HepG2 (cell line): Measurements from ENCODE around the gene ENTHD1. TPM values are rescaled to one million over a fixed set of nuclear protein-coding genes. Genes with fewer than 3 reads are reported as not detected.

Source experiments
- ATAC-seq: fragments of 200-7000 bp; cut with Tn5 transposase; 3 replicates; pipeline ENCODE4 v1.9.1; 2020; ENCODE audit warnings: mild to moderate bottlenecking, moderate library complexity
- BruUV-seq: library from RNA; stranded (reverse); fragments of 400-500 nt; replicated peaks from 2 replicates; lab custom pipeline; 2021; lab: Mats Ljungman, UMichigan
- CTCF ChIA-PET: fragments of 300-600 bp; formaldehyde crosslinking; extraction: SDS; loops from one replicate; lab custom pipeline; 2021; ENCODE audit warnings: low total read pairs, inconsistent platforms, low intra/inter-chr PET ratio; lab: Yijun Ruan, JAX
- POLR2A ChIA-PET: fragments of 350-600 bp; sonication (Branson Sonifier 250); formaldehyde crosslinking; loops from one replicate; lab custom pipeline; 2020; ENCODE audit warnings: antibody characterized with exemption, inconsistent platforms; lab: Yijun Ruan, JAX
- DNase-seq: peaks from one replicate; pipeline ENCODE4 v3.0.0-alpha.2; 2015; ENCODE audit warnings: low spot score
- FAIRE-seq: peaks from 3 replicates; lab custom pipeline; 2011; peaks lifted over from hg19 to GRCh38; lab: Jason Lieb, UNC
- H2AFZ ChIP-seq: one replicate; pipeline ENCODE4 v1.6.1; 2011; ENCODE audit warnings: low read length, inconsistent platforms
- H3K27ac ChIP-seq: fragments of 300-600 bp; 3 replicates; pipeline ENCODE4 v1.8.0; 2011; ENCODE audit warnings: mixed run types, mild to moderate bottlenecking, mixed read lengths, low read length, inconsistent platforms; ENCODE audit not compliant: insufficient read depth; ENCODE audit errors: extremely low read length
- H3K27me3 ChIP-seq, 2 experiments: fragments of 200-600 bp in 1 of 2; 2 replicates in 1 of 2; 3 replicates in 1 of 2; pipeline versions ENCODE4 v1.6.0 to v1.8.0; 2011; ENCODE audit warnings: low read length in 2 of 2, mild to moderate bottlenecking in 2 of 2, moderate library complexity in 2 of 2, inconsistent platforms in 1 of 2; ENCODE audit not compliant: insufficient read depth in 2 of 2, control insufficient read depth in 1 of 2
- H3K36me3 ChIP-seq, 2 experiments: fragments of 200-600 bp in 1 of 2; replicated peaks in 1 of 2; 2 replicates in 1 of 2; 3 replicates in 1 of 2; pipeline versions ENCODE4 v1.5.1 to v1.8.0; 2011; ENCODE audit warnings: low read length in 2 of 2, inconsistent platforms in 1 of 2; ENCODE audit not compliant: insufficient read depth in 2 of 2, control insufficient read depth in 1 of 2
- H3K4me1 ChIP-seq: 2 replicates; pipeline ENCODE4 v1.5.1; 2012; ENCODE audit warnings: low read length, inconsistent platforms; ENCODE audit not compliant: insufficient read depth
- H3K4me2 ChIP-seq: 2 replicates; pipeline ENCODE4 v1.6.0; 2011; ENCODE audit warnings: low read depth, low read length, inconsistent platforms
- H3K4me3 ChIP-seq, 3 experiments: fragments of 200-600 bp in 1 of 3; sonication (generic), shearing (Covaris generic) in 1 of 3; replicated peaks in 1 of 3; 2 replicates each; pipeline ENCODE4 v1.5.1; 2011 to 2016; ENCODE audit warnings: low read length in 3 of 3, inconsistent platforms in 2 of 3, low read depth in 2 of 3, mild to moderate bottlenecking in 2 of 3, control low read depth in 1 of 3, mixed read lengths in 1 of 3; ENCODE audit not compliant: insufficient read depth in 1 of 3
- H3K79me2 ChIP-seq: one replicate; pipeline ENCODE4 v1.6.1; 2011; ENCODE audit warnings: low read length, inconsistent platforms; ENCODE audit not compliant: insufficient read depth
- H3K9ac ChIP-seq: 2 replicates; pipeline ENCODE4 v1.6.0; 2011; ENCODE audit warnings: mild to moderate bottlenecking, low read depth, low read length, inconsistent platforms; ENCODE audit not compliant: insufficient read depth
- H3K9me3 ChIP-seq: 2 replicates; pipeline ENCODE4 v1.5.1; 2012; ENCODE audit warnings: mild to moderate bottlenecking, low read length
- H4K20me1 ChIP-seq: 2 replicates; pipeline ENCODE4 v1.6.0; 2011; ENCODE audit warnings: inconsistent platforms, mild to moderate bottlenecking, low read length, moderate library complexity; ENCODE audit not compliant: insufficient read depth
- ATF7-NPFF ChIP-seq: sonication (generic); formaldehyde crosslinking; IDR thresholded peaks from 2 replicates; pipeline ENCODE4 v1.8.1; 2023; ENCODE audit warnings: mild to moderate bottlenecking, low read depth, missing genetic modification reagents, moderate library complexity
- GTF3A ChIP-seq: sonication (generic); formaldehyde crosslinking; conservative IDR thresholded peaks from 2 replicates; pipeline ENCODE4 v1.4.0; 2020; ENCODE audit warnings: mild to moderate bottlenecking, missing genetic modification reagents
- HOXD1 ChIP-seq: sonication (generic); formaldehyde crosslinking; IDR thresholded peaks from 2 replicates; pipeline ENCODE4 v1.5.0; 2020; ENCODE audit warnings: missing genetic modification reagents
- MLLT10 ChIP-seq: sonication (generic); formaldehyde crosslinking; IDR thresholded peaks from 2 replicates; pipeline ENCODE4 v1.4.0; 2020; ENCODE audit warnings: missing genetic modification reagents
- RAD21 ChIP-seq: fragments of 450-650 bp; formaldehyde crosslinking; IDR thresholded peaks from 2 replicates; pipeline ENCODE4 v1.5.0; 2020; ENCODE audit warnings: mild to moderate bottlenecking
- SKIL ChIP-seq: sonication (generic); formaldehyde crosslinking; IDR thresholded peaks from 2 replicates; pipeline ENCODE4 v1.8.0; 2022; ENCODE audit warnings: missing genetic modification reagents, mild to moderate bottlenecking, moderate library complexity, borderline replicate concordance
- ZNF275 ChIP-seq: sonication (generic); formaldehyde crosslinking; IDR thresholded peaks from 2 replicates; pipeline ENCODE4 v1.8.0; 2022; ENCODE audit warnings: missing genetic modification reagents, mild to moderate bottlenecking, inconsistent platforms, borderline replicate concordance
- ZNF441 ChIP-seq: sonication (generic); formaldehyde crosslinking; IDR thresholded peaks from 2 replicates; pipeline ENCODE4 v1.7.0; 2021; ENCODE audit warnings: missing genetic modification reagents, borderline replicate concordance
- ZNF460 ChIP-seq: sonication (generic); formaldehyde crosslinking; IDR thresholded peaks from 2 replicates; pipeline ENCODE4 v1.5.1; 2020; ENCODE audit warnings: missing genetic modification reagents, mild to moderate bottlenecking, borderline replicate concordance
- ZNF792 ChIP-seq: IDR thresholded peaks from 2 replicates; pipeline ENCODE4 v1.6.1; 2016
- ZNF891 ChIP-seq: sonication (generic); formaldehyde crosslinking; IDR thresholded peaks from 2 replicates; pipeline ENCODE4 v1.5.0; 2020; ENCODE audit warnings: mild to moderate bottlenecking, missing genetic modification reagents
- WGBS: methylation state at CpG from one replicate; pipeline ENCODE4 v1.1.6; 2017; ENCODE audit warnings: low lambda C conversion rate; 5-methylcytosine and 5-hydroxymethylcytosine counted together
- in situ Hi-C: cut with HindIII; loops from 2 replicates; pipeline ENCODE4 v1.10.0; 2017; ENCODE audit warnings: low pct_unique_long_range_greater_than_20kb; ENCODE audit not compliant: extremely low pct_ligation_motif_present
- intact Hi-C: fragments of 100-400 bp; cut with micrococcal nuclease; formaldehyde crosslinking; loops from one replicate; pipeline ENCODE4 v1.10.0; 2022; ENCODE audit not compliant: unreplicated experiment
- polyA plus RNA-seq, 8 experiments: library from polyadenylated mRNA; depleted of rRNA in 3 of 8; stranded (reverse) in 7 of 8; unstranded in 1 of 8; fragments of >200 nt; fragmentation: Illumina TruSeq in 4 of 8; extraction: Trizol in 4 of 8; gene quantifications; 2 replicates each; pipeline versions ENCODE4 v1.2.1 to v1.2.3, GENCODE V29; 2011 to 2016; ENCODE audit warnings: low read depth in 4 of 8, missing spikeins in 1 of 8, mixed read lengths in 1 of 8; ENCODE audit not compliant: insufficient read depth in 1 of 8
- total RNA-seq, 5 experiments: library from RNA; depleted of rRNA; stranded (reverse); fragments of >200 nt; fragmentation: Illumina TruSeq; extraction: Trizol; gene quantifications; 2 replicates each; pipeline ENCODE4 v1.2.3, GENCODE V29; 2016; ENCODE audit warnings: low read depth in 1 of 5

The ENTHD1 gene
- total and polyA plus RNA-seq, 2 of the 13 experiments (the other 11 are each of a cell fraction or from before 2014, with no cell fraction given), result not detected

- TF ChIP-seq ZNF792 (CRISPR knock-in tag) (no peak), ZNF441 (CRISPR knock-in tag) (no peak)
Measured at GRCh38 chr22:39917776-39918495, 24.4 kb upstream of the ENTHD1 start (continued).

GRCh38 chr22:39917197-39917643 is 23.7 kb upstream of the ENTHD1 start:
- Histone ChIP-seq H3K4me3 (no peak overlapping the region), H3K9ac (no peak overlapping the region), H2AFZ (no peak overlapping the region)
- WGBS, result 9% methylated on average over 5 of the region's 5 CpGs
- CTCF ChIA-PET, result no interaction called here
- no peak for DNase-seq
- in situ Hi-C loops, result no loop called here
- TF ChIP-seq GTF3A (no peak), ZNF891 (no peak), HOXD1 (CRISPR knock-in tag) (no peak), RAD21 (CRISPR knock-in tag) (no peak), ZNF460 (CRISPR knock-in tag) (no peak), MLLT10 (CRISPR knock-in tag) (no peak), ATF7-NPFF (no peak), SKIL (CRISPR knock-in tag) (no peak), ZNF275 (no peak)
- TF ChIP-seq, all 625 proteins: peak for 0
- intact Hi-C loops, result no loop called here
- no peak overlapping the region for H3K27ac ChIP-seq
- H3K79me2 ChIP-seq, result no peaks in the 10 kb centered on the region
- no peak overlapping the region for H3K4me2 ChIP-seq
- no peaks in the 10 kb centered on the region for H3K4me1 ChIP-seq
- BruUV-seq, result no TSS peak
- peaks cover 0 to 13% of the 10 kb centered on the region in 2 experiments; a peak in 1 of 5 replicates for H3K27me3 ChIP-seq
- H3K9me3 ChIP-seq, result no peaks in the 10 kb centered on the region
- no peaks in the 10 kb centered on the region for H4K20me1 ChIP-seq
- no peaks in the 10 kb centered on the region for H3K36me3 ChIP-seq
- ATAC-seq (no peak), FAIRE-seq (no peak)
- POLR2A ChIA-PET, result no interaction called here
